ENCODE results near the gene XPO4. TPM values are rescaled to one million over a fixed set of nuclear protein-coding genes. Genes with fewer than 3 reads are reported as not detected.

Gene XPO4
- total RNA-seq, 1 experiment from 2014 or later = 34.9 TPM

- no peak for TF ChIP-seq TEAD1 (CRISPR knock-in tag; IDR thresholded peaks at IDR 0.05)
- no peak for TF ChIP-seq E2F5 (CRISPR knock-in tag; IDR thresholded peaks at IDR 0.05)
- TF ChIP-seq TP53 (CRISPR knock-in tag; IDR thresholded peaks at IDR 0.05) = no peak
- TF ChIP-seq OVOL2 (CRISPR knock-in tag; IDR thresholded peaks at IDR 0.05; ENCODE audit: borderline replicate concordance) = no peak
- TF ChIP-seq ZBTB21 (CRISPR knock-in tag; IDR thresholded peaks at IDR 0.05; ENCODE audit: borderline replicate concordance) = no peak
- no peak for TF ChIP-seq AR (CRISPR knock-in tag; IDR thresholded peaks at IDR 0.05)
- no peak for TF ChIP-seq NFE2L1 (CRISPR knock-in tag; IDR thresholded peaks at IDR 0.05)
Measured at GRCh38 chr13:20826301-20826700, 76.2 kb downstream of the XPO4 start (continued).

GRCh38 chr13:20825477-20825875 is 77.1 kb downstream of the XPO4 start:
- POLR2A ChIA-PET = no interaction called here
- Mint-ChIP-seq H3K36me3 (peaks cover 7% of the 10 kb centered on the region; the same call in 1 of the 2 replicates), H3K27me3 (ENCODE audit: low read depth) (no peaks in the 10 kb centered on the region), H3K27ac (no peak overlapping the region), H3K4me3 (no peak overlapping the region), H3K4me1 (peaks cover 20% of the 10 kb centered on the region), H3K9me3 (no peaks in the 10 kb centered on the region)
- no peak for TF ChIP-seq ZNF219 (CRISPR knock-in tag; IDR thresholded peaks at IDR 0.05; ENCODE audit: borderline replicate concordance)
- CTCF ChIA-PET = no interaction called here
- ATAC-seq (no peak), DNase-seq (ENCODE audit: low spot score) (no peak)

- DNase-seq (ENCODE audit: low spot score) (no peak), ATAC-seq (no peak)
- Mint-ChIP-seq H3K36me3 (peaks cover 11% of the 10 kb centered on the region; the same call in 1 of the 2 replicates), H3K9me3 (no peaks in the 10 kb centered on the region), H3K27me3 (ENCODE audit: low read depth) (no peaks in the 10 kb centered on the region), H3K4me3 (no peak overlapping the region), H3K4me1 (peaks cover 20% of the 10 kb centered on the region), H3K27ac (no peak overlapping the region; the same call in 1 of the 2 replicates)
- POLR2A ChIA-PET = no interaction called here
- CTCF ChIA-PET = interaction anchor here (1.0 kb wide), 1 partner anchor 332 kb away, joined by 3 read pairs; no protein-coding TSS in a partner anchor
- no peak for TF ChIP-seq FOXP4 (CRISPR knock-in tag; IDR thresholded peaks at IDR 0.05)
- TF ChIP-seq HMGXB4 (CRISPR knock-in tag; IDR thresholded peaks at IDR 0.05) = no peak
- TF ChIP-seq GTF2I (CRISPR knock-in tag; conservative IDR thresholded peaks at IDR 0.05) = no peak
- no peak for TF ChIP-seq JUN (CRISPR knock-in tag; IDR thresholded peaks at IDR 0.05)
- TF ChIP-seq CBFB (CRISPR knock-in tag; IDR thresholded peaks at IDR 0.05; ENCODE audit: low read depth) = no peak
- no peak for TF ChIP-seq NR1H2 (CRISPR knock-in tag; IDR thresholded peaks at IDR 0.05)
- TF ChIP-seq JAZF1 (CRISPR knock-in tag; IDR thresholded peaks at IDR 0.05) = no peak
- no peak for TF ChIP-seq TCF7 (CRISPR knock-in tag; IDR thresholded peaks at IDR 0.05; ENCODE audit: low read depth)
- no peak for TF ChIP-seq TP53 (CRISPR knock-in tag; IDR thresholded peaks at IDR 0.05)
- TF ChIP-seq SMAD3 (CRISPR knock-in tag; IDR thresholded peaks at IDR 0.05; ENCODE audit: borderline replicate concordance) = no peak
- no peak for TF ChIP-seq ZNF317 (CRISPR knock-in tag; IDR thresholded peaks at IDR 0.05; ENCODE audit: borderline replicate concordance, low read depth)
- no peak for TF ChIP-seq GRHL2 (CRISPR knock-in tag; IDR thresholded peaks at IDR 0.05; ENCODE audit: insufficient replicate concordance, severe bottlenecking)
- no peak for TF ChIP-seq ATF6 (CRISPR knock-in tag; IDR thresholded peaks at IDR 0.05)
- TF ChIP-seq CREM (CRISPR knock-in tag; IDR thresholded peaks at IDR 0.05) = no peak
- no peak for TF ChIP-seq ZNF671 (CRISPR knock-in tag; IDR thresholded peaks at IDR 0.05)
- TF ChIP-seq ZSCAN18 (CRISPR knock-in tag; IDR thresholded peaks at IDR 0.05) = no peak
Measured at GRCh38 chr13:20824762-20825476, 77.6 kb downstream of the XPO4 start.

Measured in WTC11 (cell line).